AG09319 (cell line): ENCODE results near the gene SENP8.
"Not testable (repeated sequence)": the region's sequence is repeated elsewhere in the genome, so short reads cannot be mapped to it uniquely, and the experiment has no call there.

Experiments
- DNase-seq: peaks from one replicate; pipeline ENCODE4 v3.0.0-alpha.2; 2010; ENCODE audit warnings: low read depth; ENCODE audit errors: extremely low read depth
- CTCF ChIP-seq: IDR thresholded peaks from 2 replicates; pipeline ENCODE4 v1.5.1; 2011; ENCODE audit warnings: low read depth, mild to moderate bottlenecking, inconsistent platforms, low read length, moderate library complexity

Gene SENP8

DNA sequence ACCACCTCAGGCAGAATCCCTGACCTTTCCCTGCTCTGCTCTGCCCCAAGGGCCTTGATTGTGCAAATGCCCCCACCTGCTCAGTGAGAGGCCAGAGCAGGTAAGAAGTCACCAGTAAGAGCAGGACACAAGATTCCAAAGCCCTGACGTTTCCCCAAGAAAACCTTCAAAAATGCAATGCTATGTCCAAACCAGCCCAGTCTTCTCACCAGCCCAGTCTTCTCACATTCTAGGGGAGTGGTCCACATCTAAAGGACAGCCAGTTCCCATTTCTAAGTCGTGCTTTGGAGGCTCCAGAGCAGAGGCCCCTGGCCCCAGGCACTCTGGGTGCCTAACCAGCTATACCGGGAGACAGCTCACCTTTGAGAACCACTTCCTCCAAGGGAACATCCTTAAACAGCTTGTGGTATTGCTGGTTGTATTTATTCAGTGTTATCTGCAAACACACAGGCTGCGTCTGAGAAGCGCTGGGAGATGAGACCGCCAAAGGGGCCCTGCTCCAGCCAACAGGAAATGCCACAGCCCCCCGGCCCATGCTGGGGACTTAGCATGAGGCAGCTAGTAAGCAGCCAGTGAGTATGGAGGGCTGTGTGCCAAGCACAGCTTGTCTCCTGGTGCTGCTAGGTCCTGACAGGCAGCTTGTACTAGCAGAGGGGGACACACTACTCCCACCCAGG lies 50.1 kb downstream of the SENP8 start:
- DNase-seq = no peak
- TF ChIP-seq CTCF = no peak

DNA sequence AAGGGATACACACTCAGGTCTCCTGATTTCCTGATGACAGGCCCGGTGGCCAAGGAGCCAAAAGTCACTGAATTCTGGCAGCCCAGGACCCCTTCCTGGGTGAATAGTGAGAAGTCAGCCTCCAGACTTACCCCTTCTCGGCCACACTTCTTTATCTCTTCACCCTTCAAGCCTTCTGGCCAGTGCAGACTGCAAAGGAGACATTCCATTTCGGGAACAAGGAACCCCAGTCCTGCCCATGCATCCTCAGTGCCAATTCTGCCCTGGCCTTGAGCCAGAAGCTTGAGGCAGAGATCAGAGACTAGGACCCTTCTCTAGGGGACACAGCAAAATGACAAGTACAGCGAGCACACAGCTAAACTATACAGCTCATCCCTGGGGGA lies 50.6 kb downstream of the SENP8 start:
- TF ChIP-seq CTCF = no peak
- no peak for DNase-seq

GRCh38 chr15:72169236-72169920 lies 51.2 kb downstream of the SENP8 start:
- DNase-seq = no peak
- TF ChIP-seq CTCF = no peak

DNA sequence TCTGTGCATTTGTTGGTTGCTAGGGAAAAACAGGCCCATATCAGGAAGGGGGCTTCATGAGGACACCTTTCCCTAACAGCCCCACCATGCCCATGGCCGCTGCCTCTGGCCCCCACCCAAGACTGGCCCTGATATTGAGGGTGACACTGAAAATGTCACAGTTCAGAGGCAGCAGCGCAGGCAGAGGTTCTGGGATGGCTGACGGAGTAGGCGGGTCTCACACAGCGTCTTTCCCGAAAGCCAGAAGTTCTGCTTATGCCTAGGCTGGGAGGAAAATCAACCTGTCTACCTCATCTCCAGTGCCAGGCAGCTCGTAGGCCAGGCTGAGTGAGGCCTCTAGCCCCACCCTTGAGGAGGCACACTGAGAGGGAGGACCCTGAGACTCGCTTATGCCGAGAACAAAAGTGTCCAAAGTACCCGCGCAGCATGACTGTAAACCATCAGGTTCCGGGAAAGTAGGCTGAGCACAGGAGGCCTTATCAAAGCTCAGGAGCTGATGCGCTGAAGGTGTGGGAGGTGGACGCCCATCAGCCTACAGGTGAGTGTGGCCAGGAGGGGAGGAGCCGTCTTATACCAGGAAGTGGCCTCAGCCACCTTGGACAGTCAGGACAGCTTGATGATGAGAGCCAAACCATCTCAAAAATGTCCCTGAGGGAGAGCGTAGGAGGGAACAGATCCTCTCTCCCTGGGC lies 51.9 kb downstream of the SENP8 start:
- no peak for TF ChIP-seq CTCF
- DNase-seq = no peak

DNA sequence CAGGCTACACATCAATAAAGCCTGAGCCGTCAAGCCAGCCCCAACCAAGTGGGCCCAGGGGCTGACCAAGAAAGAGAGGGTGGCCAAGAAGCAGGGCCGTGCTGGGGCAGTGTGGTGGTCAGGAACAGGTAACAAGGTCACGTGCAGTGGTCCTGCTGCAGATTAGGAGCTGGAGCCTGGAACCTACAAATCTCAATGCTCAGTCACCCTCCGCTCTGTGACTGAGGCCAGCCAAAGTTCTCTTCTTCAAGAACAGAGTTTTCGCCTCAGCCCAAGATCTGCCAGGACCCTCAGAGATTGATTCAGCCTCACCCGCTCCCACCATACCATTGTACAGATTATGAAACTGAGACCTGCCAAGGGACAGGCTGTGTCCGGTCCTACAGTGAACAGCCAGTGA lies 52.5 kb downstream of the SENP8 start:
- no peak for TF ChIP-seq CTCF
- DNase-seq = no peak

DNA sequence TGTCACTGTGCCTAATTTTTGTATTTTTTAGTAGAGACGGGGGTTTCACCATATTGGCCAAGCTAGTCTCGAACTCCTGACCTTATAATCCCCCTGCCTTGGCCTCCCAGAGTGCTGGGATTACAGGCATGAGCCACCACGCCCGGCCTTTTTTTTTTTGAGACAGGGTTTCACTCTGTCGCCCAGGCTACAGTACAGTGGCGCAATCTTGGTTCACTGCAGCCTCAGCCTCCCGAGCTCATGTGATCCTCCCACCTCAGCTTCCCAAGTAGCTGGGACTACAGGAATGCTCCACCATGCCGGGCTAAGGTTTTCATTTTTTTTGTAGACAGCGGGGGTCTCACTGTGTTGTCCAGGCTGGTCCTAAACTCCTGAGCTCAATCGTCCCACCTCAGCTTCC lies 53.8 kb downstream of the SENP8 start:
- not testable (repeated sequence) for DNase-seq

- no peak for TF ChIP-seq CTCF
- no peak for DNase-seq
Measured at GRCh38 chr15:72172796-72173195, 54.6 kb downstream of the SENP8 start.
